ENCODE data around the gene HAUS1. TPM values are rescaled to one million over a fixed set of nuclear protein-coding genes. Genes with fewer than 3 reads are reported as not detected.

Gene HAUS1
- total RNA-seq, 1 donor from 2014 or later: 20.9 TPM

- intact Hi-C loops (cut with DNase I): no loop called here
- peak in 1 of 2 donors; percentile 92 for DNase-seq (ENCODE audit: extremely low spot score in 2 of 2)
- Histone ChIP-seq H3K9me3 (no peaks in the 10 kb centered on the region), H3K27me3 (no peaks in the 10 kb centered on the region), H3K4me1 (peaks cover 42% of the 10 kb centered on the region), H3K4me3 (peak within 1 kb of the TSS; percentile 62 to 78), H3K36me3 (peaks cover 0 to 18% of the 10 kb centered on the region in 2 donors), H3K27ac (peak within 1 kb of the TSS; percentile 79)
- TF ChIP-seq POLR2A (IDR thresholded peaks at IDR 0.05): peak in 1 of 2 donors; percentile 54
- no peak for TF ChIP-seq CTCF (IDR thresholded peaks at IDR 0.05)
- peak; percentile 44 to 93 for TF ChIP-seq POLR2AphosphoS5 (IDR thresholded peaks at IDR 0.05; ENCODE audit: insufficient read depth in 1 of 2, low read depth in 1 of 2)
These were observed 6.2 kb upstream of the HAUS1 start, which contains the start of gene ATP5F1A for GRCh38 chr18:46097801-46098615. Gene ATP5F1A (minus strand): TSS chr18:46098296. CDS start chr18:46098231, 65 bp downstream.

GRCh38 chr18:46098616-46098933 is 5.6 kb upstream of the HAUS1 start:
- DNase-seq (ENCODE audit: extremely low spot score in 2 of 2): no peak
- intact Hi-C loops (cut with DNase I): no loop called here
- Histone ChIP-seq H3K27me3 (no peaks in the 10 kb centered on the region), H3K4me3 (peak overlapping the region; percentile 62 to 78), H3K27ac (peak overlapping the region; percentile 79), H3K9me3 (no peaks in the 10 kb centered on the region), H3K4me1 (peaks cover 40% of the 10 kb centered on the region), H3K36me3 (peaks cover 0 to 12% of the 10 kb centered on the region in 2 donors)
- TF ChIP-seq POLR2AphosphoS5 (IDR thresholded peaks at IDR 0.05; ENCODE audit: insufficient read depth in 1 of 2, low read depth in 1 of 2) (no peak), CTCF (IDR thresholded peaks at IDR 0.05) (no peak), POLR2A (IDR thresholded peaks at IDR 0.05) (no peak)

GRCh38 chr18:46099463-46099862 is 4.7 kb upstream of the HAUS1 start:
- Histone ChIP-seq H3K36me3 (peaks cover 0 to 3% of the 10 kb centered on the region in 2 donors), H3K27ac (no peak overlapping the region), H3K9me3 (no peaks in the 10 kb centered on the region), H3K27me3 (no peaks in the 10 kb centered on the region), H3K4me1 (peaks cover 32% of the 10 kb centered on the region), H3K4me3 (no peak overlapping the region)
- DNase-seq (ENCODE audit: extremely low spot score in 2 of 2): no peak
- TF ChIP-seq POLR2AphosphoS5 (IDR thresholded peaks at IDR 0.05; ENCODE audit: insufficient read depth in 1 of 2, low read depth in 1 of 2) (no peak), POLR2A (IDR thresholded peaks at IDR 0.05) (no peak), CTCF (IDR thresholded peaks at IDR 0.05) (no peak)
- intact Hi-C loops (cut with DNase I): no loop called here

GRCh38 chr18:46109386-46109785 is 5.2 kb downstream of the HAUS1 start:
- H3K4me1 ChIP-seq: peaks cover 14% of the 10 kb centered on the region
- no peaks in the 10 kb centered on the region for H3K9me3 ChIP-seq
- DNase-seq (ENCODE audit: extremely low spot score in 2 of 2): no peak
- intact Hi-C loops (cut with DNase I): no loop called here
- TF ChIP-seq POLR2A (IDR thresholded peaks at IDR 0.05): no peak
- TF ChIP-seq CTCF (IDR thresholded peaks at IDR 0.05): no peak
- no peak for TF ChIP-seq POLR2AphosphoS5 (IDR thresholded peaks at IDR 0.05; ENCODE audit: insufficient read depth in 1 of 2, low read depth in 1 of 2)
- no peaks in the 10 kb centered on the region for H3K27me3 ChIP-seq
- H3K27ac ChIP-seq: no peak overlapping the region
- H3K36me3 ChIP-seq: peaks cover 0 to 10% of the 10 kb centered on the region in 2 donors
- H3K4me3 ChIP-seq: no peak overlapping the region

- Histone ChIP-seq H3K36me3 (peaks cover 0 to 10% of the 10 kb centered on the region in 2 donors), H3K9me3 (no peaks in the 10 kb centered on the region), H3K27ac (no peak overlapping the region), H3K27me3 (no peaks in the 10 kb centered on the region), H3K4me1 (peaks cover 6% of the 10 kb centered on the region), H3K4me3 (no peak overlapping the region)
- intact Hi-C loops (cut with DNase I): no loop called here
- TF ChIP-seq POLR2A (IDR thresholded peaks at IDR 0.05) (no peak), CTCF (IDR thresholded peaks at IDR 0.05) (no peak), POLR2AphosphoS5 (IDR thresholded peaks at IDR 0.05; ENCODE audit: insufficient read depth in 1 of 2, low read depth in 1 of 2) (no peak)
- DNase-seq (ENCODE audit: extremely low spot score in 2 of 2): no peak
These were observed 6.2 kb downstream of the HAUS1 start for GRCh38 chr18:46110406-46110805.

Data from vagina (tissue), 2 donors.